HepG2 (cell line): Measurements from ENCODE around the gene PAFAH1B2. TPM values are rescaled to one million over a fixed set of nuclear protein-coding genes. Genes with fewer than 3 reads are reported as not detected.

ENCODE experiments used
- ATAC-seq: fragments of 200-7000 bp; cut with Tn5 transposase; 3 replicates; pipeline ENCODE4 v1.9.1; 2020; ENCODE audit warnings: mild to moderate bottlenecking, moderate library complexity
- BruUV-seq: library from RNA; stranded (reverse); fragments of 400-500 nt; replicated peaks from 2 replicates; lab custom pipeline; 2021; lab: Mats Ljungman, UMichigan
- CTCF ChIA-PET: fragments of 300-600 bp; formaldehyde crosslinking; extraction: SDS; loops from one replicate; lab custom pipeline; 2021; ENCODE audit warnings: low total read pairs, inconsistent platforms, low intra/inter-chr PET ratio; lab: Yijun Ruan, JAX
- POLR2A ChIA-PET: fragments of 350-600 bp; sonication (Branson Sonifier 250); formaldehyde crosslinking; loops from one replicate; lab custom pipeline; 2020; ENCODE audit warnings: antibody characterized with exemption, inconsistent platforms; lab: Yijun Ruan, JAX
- DNase-seq: peaks from one replicate; pipeline ENCODE4 v3.0.0-alpha.2; 2015; ENCODE audit warnings: low spot score
- FAIRE-seq: peaks from 3 replicates; lab custom pipeline; 2011; peaks lifted over from hg19 to GRCh38; lab: Jason Lieb, UNC
- H2AFZ ChIP-seq: one replicate; pipeline ENCODE4 v1.6.1; 2011; ENCODE audit warnings: low read length, inconsistent platforms
- H3K27ac ChIP-seq: fragments of 300-600 bp; 3 replicates; pipeline ENCODE4 v1.8.0; 2011; ENCODE audit warnings: mixed run types, mild to moderate bottlenecking, mixed read lengths, low read length, inconsistent platforms; ENCODE audit not compliant: insufficient read depth; ENCODE audit errors: extremely low read length
- H3K27me3 ChIP-seq, 2 experiments: fragments of 200-600 bp in 1 of 2; 2 replicates in 1 of 2; 3 replicates in 1 of 2; pipeline versions ENCODE4 v1.6.0 to v1.8.0; 2011; ENCODE audit warnings: low read length in 2 of 2, mild to moderate bottlenecking in 2 of 2, moderate library complexity in 2 of 2, inconsistent platforms in 1 of 2; ENCODE audit not compliant: insufficient read depth in 2 of 2, control insufficient read depth in 1 of 2
- H3K36me3 ChIP-seq, 2 experiments: fragments of 200-600 bp in 1 of 2; replicated peaks in 1 of 2; 2 replicates in 1 of 2; 3 replicates in 1 of 2; pipeline versions ENCODE4 v1.5.1 to v1.8.0; 2011; ENCODE audit warnings: low read length in 2 of 2, inconsistent platforms in 1 of 2; ENCODE audit not compliant: insufficient read depth in 2 of 2, control insufficient read depth in 1 of 2
- H3K4me1 ChIP-seq: 2 replicates; pipeline ENCODE4 v1.5.1; 2012; ENCODE audit warnings: low read length, inconsistent platforms; ENCODE audit not compliant: insufficient read depth
- H3K4me2 ChIP-seq: 2 replicates; pipeline ENCODE4 v1.6.0; 2011; ENCODE audit warnings: low read depth, low read length, inconsistent platforms
- H3K4me3 ChIP-seq, 3 experiments: fragments of 200-600 bp in 1 of 3; sonication (generic), shearing (Covaris generic) in 1 of 3; replicated peaks in 1 of 3; 2 replicates each; pipeline ENCODE4 v1.5.1; 2011 to 2016; ENCODE audit warnings: low read length in 3 of 3, inconsistent platforms in 2 of 3, low read depth in 2 of 3, mild to moderate bottlenecking in 2 of 3, control low read depth in 1 of 3, mixed read lengths in 1 of 3; ENCODE audit not compliant: insufficient read depth in 1 of 3
- H3K79me2 ChIP-seq: one replicate; pipeline ENCODE4 v1.6.1; 2011; ENCODE audit warnings: low read length, inconsistent platforms; ENCODE audit not compliant: insufficient read depth
- H3K9ac ChIP-seq: 2 replicates; pipeline ENCODE4 v1.6.0; 2011; ENCODE audit warnings: mild to moderate bottlenecking, low read depth, low read length, inconsistent platforms; ENCODE audit not compliant: insufficient read depth
- H3K9me3 ChIP-seq: 2 replicates; pipeline ENCODE4 v1.5.1; 2012; ENCODE audit warnings: mild to moderate bottlenecking, low read length
- H4K20me1 ChIP-seq: 2 replicates; pipeline ENCODE4 v1.6.0; 2011; ENCODE audit warnings: inconsistent platforms, mild to moderate bottlenecking, low read length, moderate library complexity; ENCODE audit not compliant: insufficient read depth
- DPF2 ChIP-seq: sonication (generic); formaldehyde crosslinking; IDR thresholded peaks from 2 replicates; pipeline ENCODE4 v1.4.0; 2020; ENCODE audit warnings: mild to moderate bottlenecking, low read depth, missing genetic modification reagents, borderline replicate concordance
- EP300 ChIP-seq, 3 experiments: sonication (generic) in 1 of 3; formaldehyde crosslinking in 1 of 3; IDR thresholded peaks; 2 replicates each; pipeline versions ENCODE4 v1.5.1 to v1.6.1; 2011 to 2020; ENCODE audit warnings: low read depth in 2 of 3, low read length in 2 of 3, borderline replicate concordance in 1 of 3, improper control_type of control experiment in 1 of 3, mild to moderate bottlenecking in 1 of 3, missing genetic modification reagents in 1 of 3, moderate library complexity in 1 of 3
- RNF2 ChIP-seq: fragments of 450-650 bp; conservative IDR thresholded peaks from 2 replicates; pipeline ENCODE4 v1.6.1; 2016; ENCODE audit warnings: low read depth
- SALL2 ChIP-seq: sonication (generic); formaldehyde crosslinking; IDR thresholded peaks from 2 replicates; pipeline ENCODE4 v1.8.1; 2023; ENCODE audit warnings: mild to moderate bottlenecking, missing genetic modification reagents, inconsistent platforms
- SMARCE1 ChIP-seq: fragments of 450-650 bp; IDR thresholded peaks from 2 replicates; pipeline ENCODE4 v1.6.1; 2017; ENCODE audit warnings: borderline replicate concordance
- ZNF180 ChIP-seq: sonication (generic); formaldehyde crosslinking; IDR thresholded peaks from 2 replicates; pipeline ENCODE4 v1.4.0; 2020; ENCODE audit warnings: low read depth, missing genetic modification reagents, borderline replicate concordance
- ZNF292 ChIP-seq: sonication (generic); formaldehyde crosslinking; IDR thresholded peaks from 2 replicates; pipeline ENCODE4 v1.8.1; 2022; ENCODE audit warnings: mild to moderate bottlenecking, low read depth, missing genetic modification reagents, borderline replicate concordance
- ZNF331 ChIP-seq: sonication (generic); formaldehyde crosslinking; IDR thresholded peaks from 2 replicates; pipeline ENCODE4 v1.4.0; 2020; ENCODE audit warnings: missing genetic modification reagents
- ZNF44 ChIP-seq: sonication (generic); formaldehyde crosslinking; IDR thresholded peaks from 2 replicates; pipeline ENCODE4 v1.5.1; 2020; ENCODE audit warnings: mild to moderate bottlenecking, missing genetic modification reagents
- whole genome bisulfite sequencing: methylation state at CpG from one replicate; pipeline ENCODE4 v1.1.6; 2017; ENCODE audit warnings: low lambda C conversion rate; 5-methylcytosine and 5-hydroxymethylcytosine counted together
- in situ Hi-C: cut with HindIII; loops from 2 replicates; pipeline ENCODE4 v1.10.0; 2017; ENCODE audit warnings: low pct_unique_long_range_greater_than_20kb; ENCODE audit not compliant: extremely low pct_ligation_motif_present
- intact Hi-C: fragments of 100-400 bp; cut with micrococcal nuclease; formaldehyde crosslinking; loops from one replicate; pipeline ENCODE4 v1.10.0; 2022; ENCODE audit not compliant: unreplicated experiment
- polyA plus RNA-seq, 8 experiments: library from polyadenylated mRNA; depleted of rRNA in 3 of 8; stranded (reverse) in 7 of 8; unstranded in 1 of 8; fragments of >200 nt; fragmentation: Illumina TruSeq in 4 of 8; extraction: Trizol in 4 of 8; gene quantifications; 2 replicates each; pipeline versions ENCODE4 v1.2.1 to v1.2.3, GENCODE V29; 2011 to 2016; ENCODE audit warnings: low read depth in 4 of 8, missing spikeins in 1 of 8, mixed read lengths in 1 of 8; ENCODE audit not compliant: insufficient read depth in 1 of 8
- total RNA-seq, 5 experiments: library from RNA; depleted of rRNA; stranded (reverse); fragments of >200 nt; fragmentation: Illumina TruSeq; extraction: Trizol; gene quantifications; 2 replicates each; pipeline ENCODE4 v1.2.3, GENCODE V29; 2016; ENCODE audit warnings: low read depth in 1 of 5
- TF ChIP-seq, protein P1 (sequence below): sonication (generic); formaldehyde crosslinking; IDR thresholded peaks from 2 replicates; pipeline ENCODE4 v1.8.1; 2023; ENCODE audit warnings: mild to moderate bottlenecking, missing genetic modification reagents
- TF ChIP-seq, protein P2 (sequence below): sonication (generic); formaldehyde crosslinking; IDR thresholded peaks from 2 replicates; pipeline ENCODE4 v1.4.0; 2020; ENCODE audit warnings: mild to moderate bottlenecking, missing genetic modification reagents

Gene PAFAH1B2
- total and polyA plus RNA-seq, 2 of the 13 experiments (the other 11 are each of a cell fraction or from before 2014, with no cell fraction given), result 28.8 to 104 TPM

DNA sequence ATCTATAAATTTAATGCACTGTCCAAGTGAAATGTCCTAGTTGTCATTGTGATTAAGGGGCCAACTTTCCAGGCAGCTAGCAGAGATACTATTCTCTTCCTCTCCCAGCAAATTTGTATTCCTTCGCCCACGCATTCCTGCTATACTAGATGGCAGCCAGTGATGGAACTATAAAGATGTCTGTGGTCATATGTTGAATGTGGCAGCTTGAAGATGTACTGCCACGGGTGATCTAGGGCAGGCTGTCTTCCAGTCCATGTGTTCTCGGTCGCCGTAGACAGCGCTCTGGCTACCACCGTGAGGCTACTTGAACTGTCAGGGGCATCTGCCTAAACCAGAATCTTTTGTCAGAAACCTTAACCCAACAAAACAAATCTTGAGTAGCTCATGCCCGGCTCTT is 26.1 kb downstream of the PAFAH1B2 start:
- TSS peak; percentile 22 for BruUV-seq
- Histone ChIP-seq H3K4me2 (no peak overlapping the region), H3K4me1 (peaks cover 13% of the 10 kb centered on the region; the same call in 1 of the 2 replicates), H3K27me3 (no peaks in the 10 kb centered on the region), H3K36me3 (peaks cover 8 to 41% of the 10 kb centered on the region in 2 experiments; a peak in 4 of 5 replicates), H3K9me3 (no peaks in the 10 kb centered on the region), H3K4me3 (no peak overlapping the region), H2AFZ (no peak overlapping the region), H3K27ac (no peak overlapping the region), H3K79me2 (no peaks in the 10 kb centered on the region), H3K9ac (no peak overlapping the region), H4K20me1 (no peaks in the 10 kb centered on the region)
- ChIA-PET CTCF (no interaction called here), POLR2A (interaction anchor here (1.6 kb wide), 1 partner anchor 8 kb away, joined by 4 read pairs; the partner anchor contains the start of gene SIDT2)
- DNase-seq (no peak), FAIRE-seq (no peak), ATAC-seq (no peak)
- in situ Hi-C loops, result no loop called here
- intact Hi-C loops, result no loop called here
- WGBS, result 97% methylated on average over 9 of the region's 9 CpGs
- no peak for TF ChIP-seq ZNF292 (CRISPR knock-in tag)
- TF ChIP-seq EP300 (IDR thresholded peaks at IDR 0.05; ENCODE audit: low read depth in 2 of 2, low read length in 2 of 2), result no peak
- TF ChIP-seq EP300 (CRISPR knock-in tag; IDR thresholded peaks at IDR 0.05; ENCODE audit: borderline replicate concordance), result no peak
- TF ChIP-seq ZNF180 (CRISPR knock-in tag), result no peak
- TF ChIP-seq DPF2 (CRISPR knock-in tag), result no peak
- TF ChIP-seq SALL2, result no peak
- TF ChIP-seq, protein P1, sequence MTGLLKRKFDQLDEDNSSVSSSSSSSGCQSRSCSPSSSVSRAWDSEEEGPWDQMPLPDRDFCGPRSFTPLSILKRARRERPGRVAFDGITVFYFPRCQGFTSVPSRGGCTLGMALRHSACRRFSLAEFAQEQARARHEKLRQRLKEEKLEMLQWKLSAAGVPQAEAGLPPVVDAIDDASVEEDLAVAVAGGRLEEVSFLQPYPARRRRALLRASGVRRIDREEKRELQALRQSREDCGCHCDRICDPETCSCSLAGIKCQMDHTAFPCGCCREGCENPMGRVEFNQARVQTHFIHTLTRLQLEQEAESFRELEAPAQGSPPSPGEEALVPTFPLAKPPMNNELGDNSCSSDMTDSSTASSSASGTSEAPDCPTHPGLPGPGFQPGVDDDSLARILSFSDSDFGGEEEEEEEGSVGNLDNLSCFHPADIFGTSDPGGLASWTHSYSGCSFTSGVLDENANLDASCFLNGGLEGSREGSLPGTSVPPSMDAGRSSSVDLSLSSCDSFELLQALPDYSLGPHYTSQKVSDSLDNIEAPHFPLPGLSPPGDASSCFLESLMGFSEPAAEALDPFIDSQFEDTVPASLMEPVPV (CRISPR knock-in tag), result no peak
- TF ChIP-seq, protein P2, sequence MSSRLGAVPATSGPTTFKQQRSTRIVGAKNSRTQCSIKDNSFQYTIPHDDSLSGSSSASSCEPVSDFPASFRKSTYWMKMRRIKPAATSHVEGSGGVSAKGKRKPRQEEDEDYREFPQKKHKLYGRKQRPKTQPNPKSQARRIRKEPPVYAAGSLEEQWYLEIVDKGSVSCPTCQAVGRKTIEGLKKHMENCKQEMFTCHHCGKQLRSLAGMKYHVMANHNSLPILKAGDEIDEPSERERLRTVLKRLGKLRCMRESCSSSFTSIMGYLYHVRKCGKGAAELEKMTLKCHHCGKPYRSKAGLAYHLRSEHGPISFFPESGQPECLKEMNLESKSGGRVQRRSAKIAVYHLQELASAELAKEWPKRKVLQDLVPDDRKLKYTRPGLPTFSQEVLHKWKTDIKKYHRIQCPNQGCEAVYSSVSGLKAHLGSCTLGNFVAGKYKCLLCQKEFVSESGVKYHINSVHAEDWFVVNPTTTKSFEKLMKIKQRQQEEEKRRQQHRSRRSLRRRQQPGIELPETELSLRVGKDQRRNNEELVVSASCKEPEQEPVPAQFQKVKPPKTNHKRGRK (CRISPR knock-in tag), result no peak
- TF ChIP-seq ZNF44, result no peak
- no peak for TF ChIP-seq RNF2
- no peak for TF ChIP-seq ZNF331 (CRISPR knock-in tag)
- no peak for TF ChIP-seq SMARCE1
